DOHH2 (cell line): Measurements from ENCODE around the gene NKX3-2.

ENCODE experiments used
- EZH2phosphoT487 ChIP-seq: fragments of 200-600 bp; sonication (generic); IDR thresholded peaks from 2 replicates; pipeline ENCODE4 v1.6.1; 2017; ENCODE audit warnings: borderline replicate concordance, mild to moderate bottlenecking, antibody characterized with exemption, low read length, moderate library complexity, mixed read lengths
- TF ChIP-seq, protein P1 (sequence below): fragments of 200-600 bp; sonication (generic); IDR thresholded peaks from one replicate; pipeline ENCODE4 v1.5.1; 2014; ENCODE audit warnings: antibody characterized with exemption, mild to moderate bottlenecking, low read depth, low read length; ENCODE audit not compliant: poor library complexity, severe bottlenecking

DNA sequence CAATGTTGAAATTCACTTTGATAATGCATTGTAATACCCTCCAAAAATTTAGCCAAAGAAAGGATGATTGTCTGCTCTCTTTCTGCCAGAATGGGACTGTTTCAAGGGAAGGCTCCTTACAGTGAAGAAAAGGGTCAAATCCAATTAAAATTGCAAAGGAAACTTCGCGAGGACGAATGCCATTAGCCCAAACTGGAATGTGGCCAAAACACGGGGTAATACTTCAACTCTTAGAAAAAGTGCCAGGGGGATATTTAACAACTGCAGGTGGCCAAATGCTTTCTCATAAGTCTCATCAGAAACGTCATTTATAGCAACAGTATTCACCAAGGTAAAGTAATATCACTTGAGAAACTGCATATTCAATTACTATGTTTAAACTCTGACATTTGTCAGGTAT lies 29.0 kb downstream of the NKX3-2 start:
- TF ChIP-seq, protein P1, sequence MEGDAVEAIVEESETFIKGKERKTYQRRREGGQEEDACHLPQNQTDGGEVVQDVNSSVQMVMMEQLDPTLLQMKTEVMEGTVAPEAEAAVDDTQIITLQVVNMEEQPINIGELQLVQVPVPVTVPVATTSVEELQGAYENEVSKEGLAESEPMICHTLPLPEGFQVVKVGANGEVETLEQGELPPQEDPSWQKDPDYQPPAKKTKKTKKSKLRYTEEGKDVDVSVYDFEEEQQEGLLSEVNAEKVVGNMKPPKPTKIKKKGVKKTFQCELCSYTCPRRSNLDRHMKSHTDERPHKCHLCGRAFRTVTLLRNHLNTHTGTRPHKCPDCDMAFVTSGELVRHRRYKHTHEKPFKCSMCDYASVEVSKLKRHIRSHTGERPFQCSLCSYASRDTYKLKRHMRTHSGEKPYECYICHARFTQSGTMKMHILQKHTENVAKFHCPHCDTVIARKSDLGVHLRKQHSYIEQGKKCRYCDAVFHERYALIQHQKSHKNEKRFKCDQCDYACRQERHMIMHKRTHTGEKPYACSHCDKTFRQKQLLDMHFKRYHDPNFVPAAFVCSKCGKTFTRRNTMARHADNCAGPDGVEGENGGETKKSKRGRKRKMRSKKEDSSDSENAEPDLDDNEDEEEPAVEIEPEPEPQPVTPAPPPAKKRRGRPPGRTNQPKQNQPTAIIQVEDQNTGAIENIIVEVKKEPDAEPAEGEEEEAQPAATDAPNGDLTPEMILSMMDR, result no peak
- TF ChIP-seq EZH2phosphoT487, result no peak
